ENCODE results near the gene KNG1.

Gene KNG1

DNA sequence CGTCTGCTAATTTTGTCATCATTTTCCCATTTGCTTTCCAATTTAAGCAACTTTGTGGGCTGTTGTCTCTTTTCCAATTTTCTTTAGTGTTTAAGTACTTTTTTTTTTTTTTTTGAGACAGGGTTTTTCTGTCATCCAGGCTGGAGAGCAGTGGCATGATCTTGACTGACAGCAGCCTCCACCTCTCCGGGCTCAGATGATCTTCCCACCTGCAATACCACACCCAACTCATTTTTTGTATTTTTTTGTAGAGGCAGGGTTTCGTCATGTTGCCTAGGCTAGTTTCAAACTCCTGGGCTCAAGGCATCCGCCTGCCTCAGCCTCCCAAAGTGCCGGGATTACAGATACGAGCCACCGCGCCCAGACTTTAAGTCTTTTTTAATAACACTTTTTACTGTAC is 40.1 kb downstream of the KNG1 start:
- H3K9ac ChIP-seq (ENCODE audit: low read depth, low read length), result no peak overlapping the region
- no peaks in the 10 kb centered on the region for H3K9me3 ChIP-seq (ENCODE audit: insufficient read depth, low read depth, low read length)
- no peaks in the 10 kb centered on the region for H3K4me1 ChIP-seq (ENCODE audit: insufficient read depth, low read length)
- H3K27me3 ChIP-seq (ENCODE audit: insufficient read depth, low read length), result no peaks in the 10 kb centered on the region
- no peaks in the 10 kb centered on the region for H3K36me3 ChIP-seq (ENCODE audit: insufficient read depth, low read depth, low read length)
- H3K4me3 ChIP-seq (ENCODE audit: low read length), result no peak overlapping the region
- H3K27ac ChIP-seq (ENCODE audit: low read length), result no peak overlapping the region

DNA sequence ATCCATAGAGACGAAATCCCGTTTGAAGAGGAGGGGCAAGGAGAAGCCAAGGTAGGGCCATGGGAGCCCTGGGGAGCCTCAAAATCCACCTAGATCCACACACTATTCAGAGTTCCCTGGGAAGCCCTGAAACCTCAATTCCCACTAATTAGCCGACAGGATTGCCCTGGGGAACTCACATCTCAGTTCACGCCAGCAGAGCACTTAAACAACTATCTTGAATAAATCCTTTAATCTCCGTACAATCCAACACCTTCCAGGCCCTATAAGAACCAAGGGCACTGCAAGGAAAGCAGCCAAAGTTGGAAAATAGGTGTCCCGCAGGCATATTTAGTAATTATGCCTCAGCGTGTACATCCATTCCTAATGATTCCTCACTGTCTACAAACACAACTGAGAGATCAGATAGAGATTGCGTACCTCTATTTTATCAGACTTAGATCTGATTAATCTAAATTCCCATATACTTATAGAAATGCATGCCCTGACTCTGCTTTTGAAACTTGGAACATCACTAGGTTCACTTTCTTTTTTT is 40.6 kb downstream of the KNG1 start:
- H3K4me1 ChIP-seq (ENCODE audit: insufficient read depth, low read length), result no peaks in the 10 kb centered on the region
- no peak overlapping the region for H3K4me3 ChIP-seq (ENCODE audit: low read length)
- no peak overlapping the region for H3K27ac ChIP-seq (ENCODE audit: low read length)
- H3K9me3 ChIP-seq (ENCODE audit: insufficient read depth, low read depth, low read length), result no peaks in the 10 kb centered on the region
- no peaks in the 10 kb centered on the region for H3K27me3 ChIP-seq (ENCODE audit: insufficient read depth, low read length)
- H3K9ac ChIP-seq (ENCODE audit: low read depth, low read length), result no peak overlapping the region
- H3K36me3 ChIP-seq (ENCODE audit: insufficient read depth, low read depth, low read length), result no peaks in the 10 kb centered on the region

DNA sequence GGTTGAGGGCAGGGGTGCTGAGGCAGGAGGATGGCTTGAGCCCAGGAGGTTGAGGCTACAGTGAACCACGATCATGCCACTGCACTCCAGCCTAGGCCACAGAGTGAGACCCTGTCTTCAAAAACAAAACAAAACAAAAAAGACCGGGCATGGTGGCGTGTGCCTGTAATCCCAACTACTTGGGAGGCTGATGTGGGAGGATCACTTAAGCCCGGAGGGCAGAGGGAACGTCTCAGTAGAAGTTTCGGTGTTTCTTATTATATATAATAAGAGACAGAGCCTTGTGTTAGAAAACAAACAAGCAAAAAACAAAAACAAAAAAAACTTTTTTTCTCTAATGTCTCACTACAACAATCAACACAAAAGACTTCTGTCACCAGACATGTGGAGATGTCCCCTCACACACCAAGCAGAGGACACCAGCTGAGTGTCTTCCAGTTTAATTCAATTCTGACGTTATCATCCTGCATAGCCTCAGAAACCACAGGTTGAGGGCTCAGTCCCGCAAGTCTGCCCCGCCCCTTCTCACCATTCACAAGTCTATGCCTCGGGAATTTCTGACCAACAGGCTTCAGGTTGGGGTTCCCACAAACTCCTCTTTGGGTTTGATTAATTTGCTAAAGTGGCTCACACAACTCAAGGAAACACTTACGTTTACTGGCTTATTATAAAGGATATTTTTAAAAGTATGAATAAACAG is 42.2 kb downstream of the KNG1 start:
- no peaks in the 10 kb centered on the region for H3K36me3 ChIP-seq (ENCODE audit: insufficient read depth, low read depth, low read length)

DNA sequence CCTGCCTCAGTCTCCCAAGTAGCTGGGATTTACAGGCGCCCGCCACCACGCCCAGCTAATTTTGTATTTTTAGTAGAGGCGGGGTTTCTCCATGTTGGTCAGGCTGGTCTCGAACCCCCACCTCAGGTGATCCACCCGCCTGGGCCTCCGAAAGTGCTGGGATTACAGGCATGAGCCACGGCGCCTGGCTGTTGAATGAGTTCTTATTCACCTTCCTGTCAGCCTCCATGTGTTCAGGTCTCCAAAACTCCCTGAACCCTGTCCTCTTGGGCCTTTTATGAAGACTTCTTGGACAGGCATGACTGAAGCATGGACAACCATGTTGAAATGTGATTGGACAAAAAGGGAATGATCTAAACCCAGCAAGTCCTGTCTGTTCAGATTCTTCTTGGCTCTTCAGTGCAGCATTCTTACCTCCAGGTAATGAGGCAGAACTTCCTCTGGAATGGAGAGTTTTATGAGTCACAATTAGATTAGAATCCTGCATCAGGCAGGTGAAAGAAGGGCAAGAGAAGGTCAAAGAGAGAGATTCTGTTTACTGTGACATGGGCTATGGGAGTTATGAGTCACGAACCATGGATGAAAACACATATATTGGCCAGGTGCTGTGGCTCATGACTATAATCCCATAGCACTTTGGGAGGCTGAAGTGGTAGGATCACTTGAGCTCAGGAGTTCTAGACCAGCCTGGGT is 43.1 kb downstream of the KNG1 start:
- Histone ChIP-seq H3K9me3 (ENCODE audit: insufficient read depth, low read depth, low read length) (no peaks in the 10 kb centered on the region), H3K36me3 (ENCODE audit: insufficient read depth, low read depth, low read length) (no peaks in the 10 kb centered on the region), H3K27ac (ENCODE audit: low read length) (no peak overlapping the region), H3K4me3 (ENCODE audit: low read length) (no peak overlapping the region), H3K9ac (ENCODE audit: low read depth, low read length) (no peak overlapping the region), H3K27me3 (ENCODE audit: insufficient read depth, low read length) (no peaks in the 10 kb centered on the region), H3K4me1 (ENCODE audit: insufficient read depth, low read length) (no peaks in the 10 kb centered on the region)

More for the DNA sequence above, 42.2 kb downstream of the KNG1 start:
- no peak overlapping the region for H3K9ac ChIP-seq (ENCODE audit: low read depth, low read length)
- H3K9me3 ChIP-seq (ENCODE audit: insufficient read depth, low read depth, low read length), result no peaks in the 10 kb centered on the region
- H3K27me3 ChIP-seq (ENCODE audit: insufficient read depth, low read length), result no peaks in the 10 kb centered on the region
- H3K27ac ChIP-seq (ENCODE audit: low read length), result no peak overlapping the region
- H3K4me3 ChIP-seq (ENCODE audit: low read length), result no peak overlapping the region
- no peaks in the 10 kb centered on the region for H3K4me1 ChIP-seq (ENCODE audit: insufficient read depth, low read length)

DNA sequence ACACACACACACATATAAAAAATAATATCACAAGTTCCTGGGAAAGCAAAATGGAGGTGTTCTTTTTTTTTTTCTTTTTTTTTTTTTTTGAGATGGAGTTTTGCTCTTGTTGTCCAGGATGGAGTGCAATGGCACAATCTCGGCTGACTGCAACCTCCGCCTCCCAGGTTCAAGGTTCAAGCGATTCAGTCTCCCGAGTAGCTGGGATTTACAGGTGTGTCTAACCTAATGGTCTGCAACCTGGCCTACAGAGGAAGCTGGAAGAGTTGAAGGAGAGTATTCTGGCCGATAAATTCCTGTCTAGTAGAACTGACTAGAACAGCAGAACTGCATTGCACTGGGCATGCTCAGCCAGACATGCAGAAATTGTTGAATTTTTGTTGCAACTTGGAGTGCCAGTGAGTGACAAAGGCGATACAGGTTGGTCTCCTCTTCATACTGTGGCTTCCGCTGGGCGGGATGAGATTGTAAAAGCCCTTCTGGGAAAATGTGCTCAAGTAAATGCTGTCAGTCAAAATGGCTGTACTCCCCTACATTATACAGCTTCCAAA is 43.8 kb downstream of the KNG1 start:
- no peaks in the 10 kb centered on the region for H3K27me3 ChIP-seq (ENCODE audit: insufficient read depth, low read length)
- no peak overlapping the region for H3K27ac ChIP-seq (ENCODE audit: low read length)
- no peaks in the 10 kb centered on the region for H3K9me3 ChIP-seq (ENCODE audit: insufficient read depth, low read depth, low read length)
- no peaks in the 10 kb centered on the region for H3K4me1 ChIP-seq (ENCODE audit: insufficient read depth, low read length)
- no peaks in the 10 kb centered on the region for H3K36me3 ChIP-seq (ENCODE audit: insufficient read depth, low read depth, low read length)
- H3K4me3 ChIP-seq (ENCODE audit: low read length), result no peak overlapping the region
- no peak overlapping the region for H3K9ac ChIP-seq (ENCODE audit: low read depth, low read length)

DNA sequence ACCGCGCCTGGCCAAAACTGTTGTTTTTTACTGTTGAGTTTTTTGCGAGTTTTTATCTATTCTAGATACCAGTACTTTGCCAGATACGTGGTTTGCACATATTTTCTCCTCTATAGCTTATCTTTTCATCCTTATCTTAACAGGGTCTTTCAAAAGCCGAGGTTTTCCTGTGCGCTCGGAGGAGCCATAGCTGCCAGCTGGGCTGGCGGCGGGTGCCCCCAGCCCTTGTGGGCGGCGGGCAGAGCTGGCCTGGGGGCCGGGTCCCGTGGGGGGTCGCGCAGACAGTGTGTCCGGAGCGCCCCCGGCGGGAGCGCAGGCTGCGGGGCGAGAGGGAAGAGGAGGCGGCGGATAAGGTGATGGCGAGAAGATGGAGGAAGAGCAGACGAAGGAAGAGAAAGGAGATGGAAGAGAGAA is 55.1 kb downstream of the KNG1 start:
- peaks cover 5% of the 10 kb centered on the region; the same call in 1 of the 2 replicates for H3K4me1 ChIP-seq (ENCODE audit: insufficient read depth, low read length)
- peaks cover 21% of the 10 kb centered on the region for H3K27me3 ChIP-seq (ENCODE audit: insufficient read depth, low read length)
- H3K36me3 ChIP-seq (ENCODE audit: insufficient read depth, low read depth, low read length), result no peaks in the 10 kb centered on the region
- H3K9ac ChIP-seq (ENCODE audit: low read depth, low read length), result no peak overlapping the region
- H3K4me3 ChIP-seq (ENCODE audit: low read length), result no peak overlapping the region
- no peak overlapping the region for H3K27ac ChIP-seq (ENCODE audit: low read length)
- no peaks in the 10 kb centered on the region for H3K9me3 ChIP-seq (ENCODE audit: insufficient read depth, low read depth, low read length)

DNA sequence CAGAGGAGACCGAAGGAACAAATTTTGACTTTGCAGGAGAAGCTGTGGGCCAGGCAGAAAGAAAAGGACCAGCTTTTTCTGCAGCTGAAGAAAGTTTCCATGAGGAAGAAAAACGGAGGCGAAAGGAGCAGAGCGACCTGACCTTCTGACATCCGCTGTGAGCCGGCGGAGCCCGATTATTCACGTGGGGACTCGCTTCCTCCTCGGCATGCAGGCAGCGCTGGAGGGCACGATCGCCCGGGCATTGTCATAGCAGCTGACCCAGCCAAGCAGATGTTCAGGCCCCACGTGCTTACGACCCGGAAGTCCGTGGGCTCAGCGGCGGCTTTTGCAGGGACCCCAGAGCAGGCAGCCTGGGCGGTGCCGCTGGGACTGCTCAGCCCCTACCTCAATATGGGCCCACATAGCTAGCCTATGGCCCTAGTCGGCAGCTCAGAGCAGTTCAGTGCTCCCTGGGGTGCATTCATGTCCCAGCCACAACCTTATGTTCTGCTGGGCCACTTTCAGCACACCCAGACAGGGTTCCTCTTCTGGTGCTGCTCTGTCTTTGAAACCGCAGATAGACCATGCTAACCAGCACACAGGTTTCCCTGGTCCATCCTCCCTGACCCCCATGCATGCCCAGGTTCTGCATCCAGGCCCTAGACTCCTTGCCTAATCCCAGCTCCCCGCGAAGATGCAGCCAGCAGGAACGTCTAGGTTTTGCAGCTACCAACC is 55.7 kb downstream of the KNG1 start:
- Histone ChIP-seq H3K4me1 (ENCODE audit: insufficient read depth, low read length) (peaks cover 5% of the 10 kb centered on the region; the same call in 1 of the 2 replicates), H3K4me3 (ENCODE audit: low read length) (no peak overlapping the region), H3K27ac (ENCODE audit: low read length) (no peak overlapping the region), H3K9me3 (ENCODE audit: insufficient read depth, low read depth, low read length) (no peaks in the 10 kb centered on the region), H3K9ac (ENCODE audit: low read depth, low read length) (no peak overlapping the region; the same call in 1 of the 2 replicates), H3K27me3 (ENCODE audit: insufficient read depth, low read length) (peaks cover 21% of the 10 kb centered on the region), H3K36me3 (ENCODE audit: insufficient read depth, low read depth, low read length) (no peaks in the 10 kb centered on the region)

DNA sequence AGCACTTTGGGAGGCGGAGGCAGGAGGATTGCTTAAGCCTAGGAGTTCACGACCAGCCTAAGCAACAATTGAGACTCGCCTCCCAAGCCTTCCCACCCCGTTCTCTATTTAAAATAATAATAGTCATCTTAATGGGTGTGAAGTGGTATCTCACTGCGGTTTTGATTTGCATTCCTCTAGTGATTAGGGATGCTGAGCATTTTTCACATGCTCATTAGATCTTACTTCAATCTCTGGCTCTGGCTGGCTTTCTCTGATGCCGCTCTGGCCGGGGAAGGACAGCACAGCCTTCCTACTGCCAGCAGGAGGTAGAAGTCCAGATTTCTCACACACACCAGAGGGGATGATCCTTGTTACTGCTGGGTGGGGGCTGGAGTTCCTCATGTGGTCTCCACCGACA is 58.8 kb downstream of the KNG1 start:
- no peaks in the 10 kb centered on the region for H3K9me3 ChIP-seq (ENCODE audit: insufficient read depth, low read depth, low read length)
- peak overlapping the region; percentile 37; the same call in 1 of the 2 replicates for H3K4me3 ChIP-seq (ENCODE audit: low read length)
- H3K27ac ChIP-seq (ENCODE audit: low read length), result no peak overlapping the region
- H3K36me3 ChIP-seq (ENCODE audit: insufficient read depth, low read depth, low read length), result no peaks in the 10 kb centered on the region
- H3K27me3 ChIP-seq (ENCODE audit: insufficient read depth, low read length), result peaks cover 21% of the 10 kb centered on the region
- H3K9ac ChIP-seq (ENCODE audit: low read depth, low read length), result no peak overlapping the region
- H3K4me1 ChIP-seq (ENCODE audit: insufficient read depth, low read length), result peaks cover 5% of the 10 kb centered on the region; the same call in 1 of the 2 replicates

DNA sequence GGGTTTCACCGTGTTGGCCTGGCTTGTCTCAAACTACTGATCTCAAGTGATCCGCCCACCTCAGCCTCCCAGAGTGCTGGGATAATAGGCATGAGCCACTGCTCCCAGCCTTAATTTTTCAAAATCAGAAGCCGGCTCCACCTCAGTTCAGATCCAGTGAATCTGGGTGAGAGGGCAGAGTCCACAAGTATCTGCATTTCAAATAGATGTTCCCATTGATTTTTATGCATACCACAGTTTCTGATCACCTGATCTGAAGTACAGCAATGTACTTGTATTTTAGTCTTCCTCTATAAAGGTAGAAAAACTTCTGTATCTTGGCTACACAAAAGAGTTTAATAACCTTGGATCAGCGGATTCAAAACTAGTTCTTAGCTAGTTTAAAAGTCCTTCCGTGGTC is 62.0 kb downstream of the KNG1 start:
- Histone ChIP-seq H3K27me3 (ENCODE audit: insufficient read depth, low read length) (peaks cover 8% of the 10 kb centered on the region), H3K9ac (ENCODE audit: low read depth, low read length) (no peak overlapping the region), H3K9me3 (ENCODE audit: insufficient read depth, low read depth, low read length) (no peaks in the 10 kb centered on the region), H3K36me3 (ENCODE audit: insufficient read depth, low read depth, low read length) (peaks cover 7% of the 10 kb centered on the region), H3K4me3 (ENCODE audit: low read length) (no peak overlapping the region), H3K4me1 (ENCODE audit: insufficient read depth, low read length) (peaks cover 9% of the 10 kb centered on the region; the same call in 1 of the 2 replicates), H3K27ac (ENCODE audit: low read length) (no peak overlapping the region)

DNA sequence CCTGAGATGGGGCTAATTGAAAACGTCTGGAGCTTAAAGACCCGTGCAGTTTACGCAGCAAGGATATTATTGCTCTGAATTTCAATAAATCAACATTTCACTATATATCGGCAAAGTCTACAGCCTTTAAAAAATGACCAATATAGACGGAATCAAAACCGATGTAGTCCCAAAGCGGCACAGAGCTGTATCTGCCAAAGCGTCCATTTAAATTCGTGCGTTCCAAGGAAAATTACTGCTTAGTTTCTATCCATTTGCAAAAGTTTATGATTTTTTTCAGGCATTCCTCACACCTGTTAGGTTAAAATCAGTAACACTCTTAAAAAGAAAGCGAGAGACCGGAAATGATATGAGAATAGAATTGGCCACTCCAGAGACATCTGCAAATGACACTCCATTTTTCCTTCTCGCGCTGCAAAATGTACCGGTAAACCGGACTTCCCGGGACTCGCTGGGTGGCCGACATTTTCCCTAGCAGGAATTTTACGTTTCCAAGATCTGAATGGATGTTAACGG is 65.4 kb downstream of the KNG1 start:
- Histone ChIP-seq H3K9ac (ENCODE audit: low read depth, low read length) (peak overlapping the region; percentile 100), H3K27me3 (ENCODE audit: insufficient read depth, low read length) (no peaks in the 10 kb centered on the region), H3K4me3 (ENCODE audit: low read length) (peak overlapping the region; percentile 99), H3K36me3 (ENCODE audit: insufficient read depth, low read depth, low read length) (peaks cover 41% of the 10 kb centered on the region), H3K27ac (ENCODE audit: low read length) (peak overlapping the region; percentile 99), H3K4me1 (ENCODE audit: insufficient read depth, low read length) (0 out of 2 replicates have a peak, but pooled peaks cover 8% of the 10 kb centered on the region), H3K9me3 (ENCODE audit: insufficient read depth, low read depth, low read length) (peaks cover 4% of the 10 kb centered on the region; the same call in 1 of the 2 replicates)

DNA sequence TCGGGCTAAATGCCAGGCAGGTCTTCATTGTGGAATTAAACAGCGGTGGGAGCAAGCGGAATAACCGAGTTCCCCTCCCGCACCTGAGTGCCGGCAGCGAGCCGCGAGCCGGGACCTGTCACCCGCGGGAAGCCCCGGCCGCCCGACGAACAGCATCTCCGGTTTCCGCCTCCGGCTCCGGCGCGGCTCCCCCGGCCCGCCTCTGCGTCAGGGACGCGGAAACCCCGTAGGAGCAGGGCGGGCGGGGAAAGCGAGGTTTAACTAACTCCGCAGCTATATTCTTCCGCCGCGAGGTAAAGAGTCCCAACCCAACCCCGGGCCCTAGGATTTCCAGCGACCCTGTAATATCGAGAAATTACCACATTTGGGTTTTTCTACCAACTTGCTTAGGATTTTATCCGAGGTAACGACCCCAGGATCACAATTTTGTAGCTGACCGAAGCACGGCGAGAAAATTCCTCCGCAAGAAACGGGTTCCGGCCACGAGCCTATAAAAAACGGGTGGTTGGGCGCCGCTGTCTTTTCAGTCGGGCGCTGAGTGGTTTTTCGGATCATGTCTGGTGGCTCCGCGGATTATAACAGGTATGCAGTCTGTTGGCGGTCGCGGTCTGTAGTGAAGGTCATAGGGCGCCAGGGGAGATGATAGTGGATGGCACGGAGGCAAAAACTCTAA is 66.0 kb downstream of the KNG1 start, which contains the start of gene EIF4A2:
Gene EIF4A2, plus strand, starts transcription at position 520 of the 673 bp plus-strand sequence. Its CDS starts 34 bp downstream, at position 554.
- peak within 1 kb of the TSS; percentile 99 for H3K4me3 ChIP-seq (ENCODE audit: low read length)
- H3K27me3 ChIP-seq (ENCODE audit: insufficient read depth, low read length), result no peaks in the 10 kb centered on the region
- peak within 1 kb of the TSS; percentile 100 for H3K9ac ChIP-seq (ENCODE audit: low read depth, low read length)
- peaks cover 4% of the 10 kb centered on the region; the same call in 1 of the 2 replicates for H3K9me3 ChIP-seq (ENCODE audit: insufficient read depth, low read depth, low read length)
- H3K4me1 ChIP-seq (ENCODE audit: insufficient read depth, low read length), result 0 out of 2 replicates have a peak, but pooled peaks cover 8% of the 10 kb centered on the region
- peak within 1 kb of the TSS; percentile 99 for H3K27ac ChIP-seq (ENCODE audit: low read length)
- peaks cover 47% of the 10 kb centered on the region for H3K36me3 ChIP-seq (ENCODE audit: insufficient read depth, low read depth, low read length)
